IPS-18c (cell line): ENCODE results near the gene SYNCRIP.
A peak's percentile ranks its signal among the peaks of the same experiment; 100 is the strongest.
"Not testable (repeated sequence)": the region's sequence is repeated elsewhere in the genome, so short reads cannot be mapped to it uniquely, and the experiment has no call there.

Source experiments
- H3K4me3 ChIP-seq: 2 replicates; pipeline ENCODE4 v1.7.0; 2013; ENCODE audit warnings: low read depth, mild to moderate bottlenecking, low read length, moderate library complexity; ENCODE audit not compliant: insufficient read depth
- H3K9me3 ChIP-seq: one replicate; pipeline ENCODE4 v1.6.1; 2013; ENCODE audit warnings: mild to moderate bottlenecking, low read length, moderate library complexity; ENCODE audit not compliant: control insufficient read depth, insufficient read depth

SYNCRIP gene

GRCh38 chr6:85642774-85643536 is at the start of gene SYNCRIP:
Gene SYNCRIP, minus strand, starts transcription at chr6:85642886. Its CDS starts 1,447 bp downstream, at chr6:85641439.
- peak within 1 kb of the TSS; percentile 99 for H3K4me3 ChIP-seq
- H3K9me3 ChIP-seq: no peaks in the 10 kb centered on the region

DNA sequence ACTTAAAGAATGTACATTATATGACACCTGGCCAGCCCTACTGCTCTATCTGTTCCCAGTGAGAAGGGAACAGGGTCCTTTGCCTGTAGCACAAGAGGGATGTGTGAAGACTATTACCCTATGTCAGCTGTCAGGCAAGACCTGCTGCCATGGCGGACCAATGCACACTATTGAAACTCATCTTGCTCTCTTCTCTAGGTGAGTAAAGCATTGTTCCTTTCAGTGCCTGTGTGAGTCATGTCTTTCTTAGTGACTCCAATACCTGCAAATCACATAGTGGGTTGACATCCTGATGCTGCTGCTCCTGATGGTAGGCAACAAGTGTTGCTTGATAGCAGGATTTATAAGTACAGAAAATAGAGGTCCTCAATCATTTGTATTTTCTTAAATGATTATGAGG is 48.8 kb upstream of the SYNCRIP start:
- Histone ChIP-seq H3K9me3 (no peaks in the 10 kb centered on the region), H3K4me3 (no peak overlapping the region)

DNA sequence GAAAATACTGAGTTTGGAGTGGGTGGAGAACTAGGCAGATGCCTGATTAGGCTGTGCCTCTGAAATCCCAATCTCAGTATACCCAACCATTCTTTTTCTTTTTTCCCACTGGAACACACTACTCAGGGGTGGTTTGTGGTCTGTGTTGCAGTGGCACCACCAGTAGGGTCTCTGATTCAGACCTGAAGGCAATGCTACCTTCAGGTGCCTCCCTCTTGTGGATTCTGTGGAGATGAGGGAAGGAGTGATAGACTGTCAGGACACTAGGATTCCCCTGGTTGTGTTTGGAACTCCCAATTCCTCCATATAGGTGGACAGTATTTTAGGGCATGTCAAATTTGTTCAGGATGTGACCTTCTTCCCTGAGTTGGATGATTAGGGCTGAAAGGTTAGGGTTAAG is 47.4 kb upstream of the SYNCRIP start:
- Histone ChIP-seq H3K9me3 (peaks cover 3% of the 10 kb centered on the region), H3K4me3 (no peak overlapping the region)

DNA sequence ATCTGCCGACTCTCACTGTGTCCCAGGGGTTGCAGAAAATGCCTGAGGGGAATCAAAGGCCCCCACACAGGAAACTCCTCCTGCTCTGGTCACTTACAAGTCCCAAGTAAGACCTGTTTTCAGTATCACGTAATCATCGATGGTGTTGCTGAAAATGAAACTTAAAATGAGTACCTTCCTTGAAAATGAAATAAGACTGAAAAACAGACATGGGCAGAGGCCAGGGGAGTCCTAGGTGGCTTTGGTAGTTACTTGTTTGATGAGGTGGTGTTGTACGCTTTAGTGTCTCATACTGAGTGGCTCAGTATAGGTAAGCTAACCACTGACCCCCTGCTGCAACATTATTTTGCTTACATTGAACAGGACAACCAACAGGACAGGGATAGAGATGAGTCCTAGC is 43.0 kb upstream of the SYNCRIP start:
- H3K4me3 ChIP-seq: no peak overlapping the region

DNA sequence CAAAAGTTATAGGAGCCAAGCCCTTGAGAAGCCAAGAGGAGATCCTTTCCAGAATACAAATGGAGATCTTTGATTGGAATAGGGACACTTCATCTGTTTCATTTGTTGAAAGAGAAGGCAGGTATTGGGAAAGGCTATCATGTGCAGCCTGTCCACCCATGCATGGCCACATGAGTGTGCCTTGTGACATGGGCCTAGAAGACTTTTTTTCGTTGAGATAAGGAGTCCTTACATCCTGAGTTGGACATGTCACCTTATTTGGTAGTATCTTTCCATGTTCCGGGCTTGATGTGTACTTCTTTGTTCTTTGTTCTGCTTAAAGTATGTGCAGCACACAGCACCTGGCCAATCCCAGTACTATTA is 42.1 kb upstream of the SYNCRIP start:
- Histone ChIP-seq H3K4me3 (no peak overlapping the region), H3K9me3 (peaks cover 3% of the 10 kb centered on the region)

More for the DNA sequence above, 43.0 kb upstream of the SYNCRIP start:
- H3K9me3 ChIP-seq: peaks cover 3% of the 10 kb centered on the region

- Histone ChIP-seq H3K4me3 (no peak overlapping the region), H3K9me3 (peaks cover 3% of the 10 kb centered on the region)
Observed at GRCh38 chr6:85684133-85684808, 41.6 kb upstream of the SYNCRIP start.

DNA sequence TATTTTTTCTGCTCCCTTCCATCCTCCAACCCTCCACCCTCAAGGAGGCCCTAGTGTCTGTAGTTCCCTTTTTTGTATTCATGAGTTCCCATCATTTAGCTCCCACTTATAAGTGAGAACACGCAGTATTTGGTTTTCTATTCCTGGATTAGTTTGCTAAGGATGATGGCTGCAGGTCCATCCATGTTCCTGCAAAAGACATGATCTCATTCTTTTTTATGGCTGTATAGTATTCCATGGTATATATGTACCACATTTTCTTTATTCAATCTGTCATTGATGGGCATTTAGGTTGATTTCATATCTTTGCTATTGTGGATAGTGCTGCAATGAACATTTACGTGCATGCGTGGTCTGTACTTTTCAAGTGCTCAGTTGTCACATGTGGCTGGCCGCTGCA is 39.2 kb upstream of the SYNCRIP start:
- H3K4me3 ChIP-seq, H3K9me3 ChIP-seq: not testable (repeated sequence)

- H3K9me3 ChIP-seq: peaks cover 2% of the 10 kb centered on the region
- peak overlapping the region; percentile 96; the same call in 1 of the 2 replicates for H3K4me3 ChIP-seq
Observed at GRCh38 chr6:85680388-85680787, 37.7 kb upstream of the SYNCRIP start.

DNA sequence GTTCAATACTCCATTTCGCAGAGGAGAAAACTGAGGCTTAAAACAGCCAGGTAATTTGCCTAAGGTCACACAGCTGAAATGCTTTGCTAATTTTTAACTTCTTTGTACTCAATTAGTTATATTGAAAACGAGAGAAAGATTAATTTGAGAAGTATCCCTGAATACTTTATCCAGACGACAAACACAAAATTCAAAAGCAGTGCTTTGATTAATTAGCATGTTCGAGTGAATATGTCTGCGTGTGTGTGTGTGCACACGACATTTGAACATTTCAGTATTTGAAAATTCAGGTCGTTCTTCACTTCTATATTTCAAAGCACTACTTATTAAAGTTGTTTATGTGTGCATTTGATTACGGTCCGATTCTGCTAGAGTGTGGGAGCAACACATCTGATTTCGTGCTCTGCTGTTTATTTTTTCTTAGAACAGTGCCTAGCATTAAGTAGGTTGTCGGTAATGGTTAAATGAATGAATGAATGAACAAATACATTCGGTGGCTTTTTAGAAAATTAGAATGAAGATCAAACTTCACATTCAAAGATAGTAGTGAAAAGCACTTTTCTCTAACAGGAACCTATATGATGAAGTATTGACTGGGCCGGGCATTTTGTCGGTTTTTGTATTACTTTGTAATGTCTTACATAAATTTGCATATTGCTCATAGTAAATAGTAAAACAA is 36.9 kb upstream of the SYNCRIP start:
- Histone ChIP-seq H3K4me3 (peak overlapping the region; percentile 96), H3K9me3 (no peaks in the 10 kb centered on the region)

- peak overlapping the region; percentile 96 for H3K4me3 ChIP-seq
- H3K9me3 ChIP-seq: no peaks in the 10 kb centered on the region
Observed at GRCh38 chr6:85678602-85679444, 36.1 kb upstream of the SYNCRIP start.

GRCh38 chr6:85678026-85678601 is 35.4 kb upstream of the SYNCRIP start:
- Histone ChIP-seq H3K4me3 (peak overlapping the region; percentile 96), H3K9me3 (no peaks in the 10 kb centered on the region)

- Histone ChIP-seq H3K9me3 (no peaks in the 10 kb centered on the region), H3K4me3 (peak overlapping the region; percentile 96)
Observed at GRCh38 chr6:85677234-85677956, 34.7 kb upstream of the SYNCRIP start.

- H3K9me3 ChIP-seq: no peaks in the 10 kb centered on the region
- peak overlapping the region; percentile 96 for H3K4me3 ChIP-seq
Observed at GRCh38 chr6:85676086-85676729, 33.5 kb upstream of the SYNCRIP start.

DNA sequence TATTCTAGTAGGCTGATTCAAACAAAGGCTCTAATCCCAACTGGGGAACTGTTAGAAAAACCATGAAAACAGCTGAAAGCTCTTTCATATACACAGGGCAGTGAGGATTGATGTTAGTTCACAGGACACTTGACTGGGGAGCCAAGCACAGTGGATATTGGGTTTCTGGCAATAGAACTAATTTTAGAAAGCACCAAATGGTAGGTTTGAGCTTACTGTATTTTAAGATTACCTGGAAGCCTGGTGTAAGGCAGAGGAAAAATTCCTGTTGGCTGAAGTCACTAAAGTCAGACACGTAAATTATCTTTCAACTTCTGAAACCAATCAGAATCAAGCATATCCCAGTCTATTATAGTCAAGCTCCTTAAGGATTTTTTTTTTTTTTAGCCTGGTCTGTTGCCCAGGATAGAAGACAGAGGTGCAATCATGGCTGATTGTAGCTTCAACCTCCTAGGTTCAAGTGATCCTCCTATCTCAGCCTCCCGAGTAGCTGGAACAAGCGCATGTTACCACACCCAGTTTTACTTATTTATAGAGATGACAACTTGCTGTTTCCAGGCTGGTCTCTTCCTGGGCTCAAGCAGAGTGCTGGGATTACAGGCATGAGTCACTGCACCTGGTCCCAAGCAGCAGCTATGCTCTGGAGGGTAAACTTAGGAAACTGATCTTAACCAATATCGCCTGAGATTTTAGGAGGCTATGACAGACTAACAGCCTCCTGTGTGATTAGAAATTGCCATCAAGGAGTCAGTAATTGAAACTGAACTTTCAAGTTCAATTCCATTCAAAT is 32.5 kb upstream of the SYNCRIP start:
- H3K4me3 ChIP-seq: peak overlapping the region; percentile 96
- H3K9me3 ChIP-seq: no peaks in the 10 kb centered on the region

GRCh38 chr6:85674604-85675003 is 31.9 kb upstream of the SYNCRIP start:
- Histone ChIP-seq H3K4me3 (no peak overlapping the region; the same call in 1 of the 2 replicates), H3K9me3 (no peaks in the 10 kb centered on the region)
